Caco-2 (cell line): ENCODE data around the gene DGKQ. TPM values are rescaled to one million over a fixed set of nuclear protein-coding genes. Genes with fewer than 3 reads are reported as not detected.

ENCODE experiments used
- BruUV-seq: library from RNA; stranded (reverse); fragments of 400-500 nt; replicated peaks from 2 replicates; lab custom pipeline; 2021; lab: Mats Ljungman, UMichigan
- CTCF ChIA-PET: fragments of 300-600 bp; sonication (Branson Sonifier 250); formaldehyde crosslinking; loops from one replicate; lab custom pipeline; 2022; ENCODE audit warnings: antibody characterized with exemption; lab: Charles Lee
- POLR2A ChIA-PET: fragments of 300-600 bp; sonication (Branson Sonifier 250); formaldehyde crosslinking; loops from one replicate; lab custom pipeline; 2022; ENCODE audit warnings: antibody characterized with exemption; lab: Charles Lee
- DNase-seq, 2 experiments: peaks; one replicate each; pipeline versions ENCODE4 v3.0.0 to v3.0.0-alpha.2; 2020 to 2022
- H3K27me3 ChIP-seq: replicated peaks from 2 replicates; pipeline ENCODE4 v1.6.0; 2011; ENCODE audit warnings: low read length; ENCODE audit not compliant: control insufficient read depth, insufficient read depth
- H3K36me3 ChIP-seq: 2 replicates; pipeline ENCODE4 v1.5.1; 2011; ENCODE audit warnings: low read length; ENCODE audit not compliant: control insufficient read depth, insufficient read depth
- H3K4me1 ChIP-seq: fragments of 250-450 bp; sonication (Bioruptor Pico); 2 replicates; pipeline ENCODE4 v1.5.1; 2020; ENCODE audit warnings: mild to moderate bottlenecking
- H3K4me3 ChIP-seq: 2 replicates; pipeline ENCODE4 v1.5.1; 2011; ENCODE audit warnings: low read depth, mild to moderate bottlenecking, control low read depth, low read length
- H3K9me3 ChIP-seq: fragments of 250-450 bp; sonication (Bioruptor Pico); 2 replicates; pipeline ENCODE4 v1.5.1; 2020; ENCODE audit warnings: mild to moderate bottlenecking, moderate library complexity
- H3K27ac Mint-ChIP-seq: one replicate; pipeline ENCODE4 v1.8.0; 2022; ENCODE audit warnings: mixed read lengths; ENCODE audit not compliant: unreplicated experiment
- H3K27me3 Mint-ChIP-seq: one replicate; pipeline ENCODE4 v1.8.0; 2022; ENCODE audit warnings: mixed read lengths; ENCODE audit not compliant: insufficient read depth, unreplicated experiment
- H3K36me3 Mint-ChIP-seq: one replicate; pipeline ENCODE4 v1.8.0; 2022; ENCODE audit warnings: mild to moderate bottlenecking, mixed read lengths; ENCODE audit not compliant: insufficient read depth, unreplicated experiment
- H3K4me1 Mint-ChIP-seq: one replicate; pipeline ENCODE4 v1.8.0; 2022; ENCODE audit warnings: low read depth, mixed read lengths; ENCODE audit not compliant: unreplicated experiment
- H3K4me3 Mint-ChIP-seq: one replicate; pipeline ENCODE4 v1.8.0; 2022; ENCODE audit warnings: mild to moderate bottlenecking, moderate library complexity, mixed read lengths; ENCODE audit not compliant: unreplicated experiment
- H3K9me3 Mint-ChIP-seq: one replicate; pipeline ENCODE4 v1.8.0; 2022; ENCODE audit warnings: mixed read lengths; ENCODE audit not compliant: unreplicated experiment
- intact Hi-C: fragments of 100-400 bp; cut with micrococcal nuclease; formaldehyde crosslinking; loops from one replicate; pipeline ENCODE4 v1.10.0; 2022; ENCODE audit not compliant: unreplicated experiment
- total RNA-seq: library from RNA; stranded (reverse); gene quantifications from 2 replicates; pipeline ENCODE4 v1.2.3, GENCODE V29; 2022
- TF ChIP-seq, protein P1 (sequence below), 2 experiments: fragments of 200-600 bp in 1 of 2; IDR thresholded peaks; 1 replicate in 1 of 2; 2 replicates in 1 of 2; pipeline versions ENCODE4 v1.5.1 to v1.8.0; 2011 to 2022; ENCODE audit warnings: antibody characterized with exemption in 1 of 2, control low read depth in 1 of 2, inconsistent platforms in 1 of 2, low read depth in 1 of 2, low read length in 1 of 2, mild to moderate bottlenecking in 1 of 2, moderate library complexity in 1 of 2; ENCODE audit not compliant: insufficient read depth in 1 of 2, severe bottlenecking in 1 of 2, unreplicated experiment in 1 of 2

Gene DGKQ
- total RNA-seq, 1 experiment from 2014 or later: 14.1 TPM

DNA sequence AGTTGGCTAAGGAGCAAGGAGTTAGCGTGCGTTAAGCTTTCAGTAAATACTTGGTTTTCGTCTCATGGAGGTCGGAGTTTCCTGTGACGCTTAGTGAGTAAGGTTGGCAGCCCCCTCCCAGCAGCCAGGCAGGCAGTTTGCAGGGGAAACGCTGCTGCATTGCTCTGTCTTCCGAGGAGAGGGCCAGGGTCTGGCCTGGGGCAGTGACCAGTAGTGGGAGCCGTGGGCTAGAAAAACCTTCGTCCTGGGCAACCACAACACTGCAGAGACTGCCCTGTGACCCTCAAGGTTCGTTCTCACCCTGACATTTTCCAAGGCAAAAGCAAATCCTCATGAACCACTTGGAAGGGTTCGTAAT, 40.7 kb downstream of the DGKQ start:
- Histone ChIP-seq H3K9me3 (no peaks in the 10 kb centered on the region), H3K36me3 (no peaks in the 10 kb centered on the region), H3K4me1 (peaks cover 11% of the 10 kb centered on the region), H3K4me3 (peak overlapping the region; percentile 60), H3K27me3 (no peaks in the 10 kb centered on the region)
- TSS peak; percentile 75 for BruUV-seq
- POLR2A ChIA-PET: interaction anchor here (0.6 to 1.4 kb wide), 5 partner anchors 16 to 936 kb away, joined by 3 to 10 read pairs (median 5); partner anchors contain the start of gene IDUA
- peak overlapping the region; percentile 86 for H3K4me3 Mint-ChIP-seq
- DNase-seq: peak in 1 of 2 experiments; percentile 55
- H3K36me3 Mint-ChIP-seq: peaks cover 21% of the 10 kb centered on the region
- H3K27me3 Mint-ChIP-seq: no peaks in the 10 kb centered on the region
- H3K9me3 Mint-ChIP-seq: no peaks in the 10 kb centered on the region
- CTCF ChIA-PET: interaction anchor here (0.7 to 1.2 kb wide), 5 partner anchors 54 to 761 kb away, joined by 3 to 11 read pairs (median 3); partner anchors contain the start of genes FGFRL1 and IDUA
- H3K27ac Mint-ChIP-seq: peak overlapping the region; percentile 92
- peaks cover 10% of the 10 kb centered on the region for H3K4me1 Mint-ChIP-seq
- TF ChIP-seq, protein P1, sequence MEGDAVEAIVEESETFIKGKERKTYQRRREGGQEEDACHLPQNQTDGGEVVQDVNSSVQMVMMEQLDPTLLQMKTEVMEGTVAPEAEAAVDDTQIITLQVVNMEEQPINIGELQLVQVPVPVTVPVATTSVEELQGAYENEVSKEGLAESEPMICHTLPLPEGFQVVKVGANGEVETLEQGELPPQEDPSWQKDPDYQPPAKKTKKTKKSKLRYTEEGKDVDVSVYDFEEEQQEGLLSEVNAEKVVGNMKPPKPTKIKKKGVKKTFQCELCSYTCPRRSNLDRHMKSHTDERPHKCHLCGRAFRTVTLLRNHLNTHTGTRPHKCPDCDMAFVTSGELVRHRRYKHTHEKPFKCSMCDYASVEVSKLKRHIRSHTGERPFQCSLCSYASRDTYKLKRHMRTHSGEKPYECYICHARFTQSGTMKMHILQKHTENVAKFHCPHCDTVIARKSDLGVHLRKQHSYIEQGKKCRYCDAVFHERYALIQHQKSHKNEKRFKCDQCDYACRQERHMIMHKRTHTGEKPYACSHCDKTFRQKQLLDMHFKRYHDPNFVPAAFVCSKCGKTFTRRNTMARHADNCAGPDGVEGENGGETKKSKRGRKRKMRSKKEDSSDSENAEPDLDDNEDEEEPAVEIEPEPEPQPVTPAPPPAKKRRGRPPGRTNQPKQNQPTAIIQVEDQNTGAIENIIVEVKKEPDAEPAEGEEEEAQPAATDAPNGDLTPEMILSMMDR (IDR thresholded peaks at IDR 0.05; ENCODE audit: insufficient read depth in 1 of 2, low read depth in 1 of 2, low read length in 1 of 2, severe bottlenecking in 1 of 2, unreplicated experiment in 1 of 2): peak in 1 of 2 experiments; percentile 52
- intact Hi-C loops: loop anchor here (5.0 kb wide), 2 partner anchors 40 to 60 kb away; partner anchors contain the start of genes DGKQ and SLC26A1

GRCh38 chr4:931960-932712, 41.2 kb downstream of the DGKQ start, which contains the start of the genes GAK and TMEM175:
GAK (minus strand) TSS chr4:932316; CDS start chr4:932187, 129 bp downstream.
TMEM175 (plus strand) TSS chr4:932460; CDS start chr4:947740, 15,280 bp downstream.
- Mint-ChIP-seq H3K9me3 (no peaks in the 10 kb centered on the region), H3K36me3 (peaks cover 21% of the 10 kb centered on the region), H3K4me3 (peak within 1 kb of the TSS; percentile 86), H3K27ac (peak within 1 kb of the TSS; percentile 92), H3K4me1 (peaks cover 10% of the 10 kb centered on the region), H3K27me3 (no peaks in the 10 kb centered on the region)
- intact Hi-C loops: loop anchor here (5.0 kb wide), 2 partner anchors 40 to 60 kb away; partner anchors contain the start of genes DGKQ and SLC26A1
- Histone ChIP-seq H3K36me3 (no peaks in the 10 kb centered on the region), H3K27me3 (no peaks in the 10 kb centered on the region), H3K4me3 (peak within 1 kb of the TSS; percentile 82), H3K9me3 (no peaks in the 10 kb centered on the region), H3K4me1 (peaks cover 11% of the 10 kb centered on the region)
- CTCF ChIA-PET: interaction anchor here (0.5 to 1.2 kb wide), 6 partner anchors 55 to 761 kb away, joined by 3 to 11 read pairs (median 3); partner anchors contain the start of genes FGFRL1, IDUA and RNF212
- POLR2A ChIA-PET: interaction anchor here (0.6 to 1.4 kb wide), 6 partner anchors 16 to 936 kb away, joined by 3 to 10 read pairs (median 5); partner anchors contain the start of genes IDUA and SLC26A1
- TF ChIP-seq, protein P1 (IDR thresholded peaks at IDR 0.05; ENCODE audit: insufficient read depth in 1 of 2, low read depth in 1 of 2, low read length in 1 of 2, severe bottlenecking in 1 of 2, unreplicated experiment in 1 of 2): no peak
- no TSS peak for BruUV-seq
- DNase-seq: peak; percentile 92 to 97
